Measurements from ENCODE around the gene PCDHGA1.

GRCh38 chr5:141345327-141345726 lies 15.0 kb downstream of the PCDHGA1 start:
- TF ChIP-seq CTCF (IDR thresholded peaks at IDR 0.05 in 4 of 5, conservative IDR thresholded peaks at IDR 0.05 in 1 of 5) (no peak), POLR2A (IDR thresholded peaks at IDR 0.05) (no peak)
